CD4-positive, alpha-beta T cell treated with Interleukin-15 for 4 hours (primary cell): ENCODE data around the gene B4GALT5.
A peak's percentile ranks its signal among the peaks of the same experiment; 100 is the strongest.

ENCODE experiments used
- DNase-seq: peaks from one replicate; pipeline ENCODE4 v3.0.0-alpha.2; 2020; ENCODE audit warnings: low spot score

Gene B4GALT5

DNA sequence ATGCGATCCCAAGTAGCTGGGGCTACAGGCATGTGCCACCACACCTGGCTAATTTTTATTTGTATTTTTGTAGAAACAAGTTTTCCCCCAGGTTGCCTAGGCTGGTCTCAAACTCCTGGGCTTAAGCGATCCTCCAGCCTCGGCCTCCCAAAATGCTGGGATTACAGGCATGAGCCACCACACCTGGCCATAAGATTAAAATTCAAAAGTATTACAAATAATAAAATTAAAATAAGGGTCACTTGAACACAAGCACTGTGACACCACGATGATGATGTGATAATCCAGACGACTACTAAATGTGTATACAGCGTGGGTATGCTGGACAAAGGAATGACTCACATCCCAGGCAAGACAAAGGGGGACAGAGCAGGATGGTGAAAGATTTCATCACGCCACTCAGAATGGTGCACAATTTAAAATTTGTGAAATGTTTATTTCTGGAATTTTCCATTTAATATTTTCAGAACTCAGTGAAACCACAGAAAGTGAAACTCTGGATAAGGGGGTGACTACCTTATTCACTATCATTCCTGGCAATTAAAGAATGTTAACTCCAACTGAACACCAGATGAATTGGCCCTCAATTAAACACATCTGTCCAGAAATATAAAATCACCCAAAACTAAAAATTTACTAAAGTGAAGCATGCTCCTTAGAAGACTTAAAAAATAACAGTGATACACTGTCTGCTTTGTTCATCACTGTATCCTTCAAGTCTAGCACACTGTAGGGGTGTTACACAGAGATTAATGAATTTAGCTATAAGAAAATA, 13.1 kb downstream of the B4GALT5 start:
- no peak for DNase-seq

DNA sequence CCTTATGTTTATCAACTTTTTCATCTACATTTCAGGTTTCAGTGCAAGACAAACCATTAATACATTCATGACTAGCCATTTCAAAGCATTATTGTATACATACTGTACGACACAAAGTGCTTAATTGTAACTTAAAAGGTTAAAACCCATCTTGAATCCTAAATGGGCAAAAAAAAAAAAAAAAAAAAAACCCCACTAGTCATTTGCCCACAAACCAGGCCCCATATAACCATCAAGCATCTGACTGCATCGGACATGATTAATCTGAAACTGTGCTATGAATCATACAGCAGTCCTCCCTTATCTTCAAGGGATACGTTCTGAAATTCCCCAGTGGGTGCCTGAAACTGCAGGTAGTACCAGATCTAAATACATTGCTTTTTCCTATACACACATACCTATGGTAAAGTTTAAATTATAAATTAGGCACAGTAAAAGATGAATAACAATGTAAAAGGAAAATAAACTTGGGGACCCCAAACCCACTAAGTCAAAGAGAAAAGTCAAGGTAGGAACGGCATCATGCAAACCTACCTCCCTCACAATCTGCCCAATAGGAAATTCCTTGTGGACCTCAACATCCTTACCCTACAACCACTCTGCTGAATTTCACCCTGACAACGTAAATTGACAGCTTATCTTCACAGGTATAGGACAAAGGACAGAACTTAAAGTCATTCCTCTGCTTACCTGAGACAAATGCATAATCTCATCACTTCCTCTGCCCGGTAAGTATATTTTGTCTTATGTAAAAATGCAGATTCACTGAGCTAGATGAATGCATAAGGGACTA, 14.3 kb downstream of the B4GALT5 start:
- peak; percentile 66 for DNase-seq

DNA sequence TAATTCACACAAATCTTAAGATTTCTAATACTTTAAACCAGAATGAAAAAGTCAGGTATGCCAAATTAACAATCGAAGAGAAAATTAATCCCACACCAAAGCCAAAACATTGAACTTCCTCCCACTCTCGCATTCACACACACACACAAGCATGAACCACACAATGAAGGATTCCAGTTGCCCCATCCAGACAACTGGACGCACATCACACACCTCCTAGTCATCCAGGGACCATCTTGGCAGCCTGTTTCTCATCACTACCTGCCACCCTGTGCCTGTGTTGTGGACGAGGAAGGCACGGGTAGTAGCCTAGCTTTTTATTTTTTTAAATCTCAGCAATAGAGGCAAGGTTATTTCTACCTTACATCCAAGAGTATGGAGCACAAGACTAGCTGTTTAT, 15.2 kb downstream of the B4GALT5 start:
- no peak for DNase-seq

DNA sequence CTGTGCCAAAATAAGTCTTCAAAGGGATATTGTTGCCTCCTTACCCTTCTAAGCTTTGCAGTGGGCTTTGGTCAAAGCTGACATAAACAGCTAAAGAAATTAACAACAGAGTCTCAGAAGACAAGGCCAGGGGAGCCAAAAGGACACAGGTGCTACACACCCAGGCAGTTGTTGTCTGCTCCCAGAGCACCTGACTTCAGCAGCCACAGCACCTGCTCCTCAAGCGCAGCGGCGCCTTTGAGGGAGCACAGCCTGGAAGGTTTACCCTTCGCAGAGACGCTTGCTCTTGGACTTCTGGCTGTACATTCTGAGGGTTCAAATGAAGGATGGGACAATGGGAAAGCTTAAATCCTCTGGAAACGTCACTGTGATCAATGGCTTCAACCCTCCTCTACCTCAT, 16.6 kb downstream of the B4GALT5 start:
- no peak for DNase-seq

DNA sequence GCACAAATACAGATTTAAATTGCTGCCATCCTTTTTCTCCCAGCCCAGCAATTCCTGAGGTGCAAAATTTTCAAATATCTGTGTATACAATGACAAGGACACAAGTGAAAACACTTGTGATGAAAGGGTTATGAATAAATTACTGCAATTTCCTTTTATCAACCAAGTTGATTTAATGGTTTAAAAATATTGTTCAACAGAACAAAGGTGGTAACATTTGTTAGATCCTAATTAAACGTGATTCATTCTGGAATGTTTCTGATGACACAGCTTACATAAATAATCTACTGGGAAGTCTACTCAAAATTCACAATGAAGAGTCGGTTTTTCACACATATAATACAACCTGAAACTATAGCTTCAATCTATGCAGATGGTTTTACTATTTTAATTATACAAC, 17.1 kb downstream of the B4GALT5 start:
- DNase-seq: no peak

DNA sequence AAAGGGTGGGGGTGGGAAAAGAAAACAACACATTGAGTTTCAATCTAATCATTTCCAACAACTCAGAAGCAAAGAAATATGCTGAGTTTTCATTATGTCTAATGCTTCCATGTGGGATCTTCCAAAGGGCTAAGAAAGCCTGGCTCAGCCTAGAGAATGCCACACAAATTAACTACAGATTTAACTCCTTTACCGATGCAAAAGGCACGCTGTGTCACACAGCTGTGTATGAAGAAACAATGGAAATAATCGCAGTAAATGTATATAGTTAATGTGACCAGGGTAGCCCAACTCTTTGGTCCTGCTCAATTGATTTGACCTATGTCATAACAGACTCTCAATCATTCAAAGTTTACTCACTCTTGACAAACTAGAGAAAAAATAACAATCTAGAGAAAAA, 17.8 kb downstream of the B4GALT5 start:
- DNase-seq: no peak

DNA sequence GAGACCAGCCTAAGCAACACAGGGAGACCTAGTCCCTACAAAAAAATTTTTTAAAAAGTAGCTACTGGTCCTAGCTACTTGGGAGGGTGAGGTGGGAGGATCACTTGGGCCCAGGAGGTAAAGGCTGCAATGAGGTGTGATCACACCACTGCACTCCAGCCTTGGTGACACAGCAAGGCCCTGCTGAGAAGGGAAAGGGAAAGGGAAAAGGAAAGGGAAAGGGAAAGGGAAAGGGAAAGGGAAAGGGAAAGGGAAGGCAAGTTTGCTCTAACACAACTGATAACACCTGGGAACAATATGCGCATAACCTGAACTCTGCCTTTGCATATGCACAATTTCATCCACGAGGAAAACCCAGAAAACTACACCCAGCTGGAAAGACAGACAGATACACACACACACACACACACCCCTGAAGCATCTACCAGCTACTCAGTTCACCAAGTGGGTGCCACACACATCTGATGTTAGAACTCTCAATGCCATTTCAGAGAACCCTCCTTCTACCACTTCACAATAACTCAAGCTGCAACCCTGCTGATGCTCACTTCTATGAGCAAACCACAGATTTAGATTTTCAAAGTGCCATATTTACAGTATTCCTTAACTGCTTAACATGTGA, 19.1 kb downstream of the B4GALT5 start:
- peak; percentile 24 for DNase-seq

DNA sequence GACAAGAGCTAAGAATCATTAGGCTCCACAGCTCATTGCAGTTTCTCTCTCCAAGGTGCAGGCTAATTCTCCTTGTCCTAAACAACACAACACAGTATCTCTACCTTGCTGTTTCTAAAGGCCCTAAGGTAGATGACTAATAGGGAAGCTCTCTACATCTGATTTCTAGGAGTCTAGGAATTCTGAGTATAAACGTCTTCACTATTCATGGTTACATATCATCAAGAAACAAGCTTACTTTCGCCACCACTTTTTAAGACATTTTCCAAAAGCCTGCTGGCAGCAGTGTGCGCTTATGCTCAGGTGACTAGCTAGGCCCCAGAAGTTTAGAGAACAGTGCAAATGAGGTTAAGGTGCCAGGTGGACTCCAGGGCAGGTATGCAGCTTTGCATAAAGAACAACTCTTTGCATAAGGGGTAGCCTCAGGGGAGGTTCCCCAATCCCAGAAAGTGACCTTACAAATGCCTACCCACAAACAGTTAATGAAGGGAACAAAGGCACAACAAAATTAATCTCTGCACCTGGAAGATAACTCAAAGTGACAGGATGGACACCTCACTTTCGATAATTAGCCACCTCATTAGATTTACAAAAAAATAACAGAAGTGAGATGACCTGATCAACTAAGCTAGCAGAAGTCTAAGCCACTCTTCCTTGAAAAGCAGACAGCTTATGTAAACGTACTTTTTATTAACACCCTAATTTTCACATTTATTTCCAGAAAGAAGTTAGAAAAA, 20.1 kb downstream of the B4GALT5 start:
- no peak for DNase-seq

DNA sequence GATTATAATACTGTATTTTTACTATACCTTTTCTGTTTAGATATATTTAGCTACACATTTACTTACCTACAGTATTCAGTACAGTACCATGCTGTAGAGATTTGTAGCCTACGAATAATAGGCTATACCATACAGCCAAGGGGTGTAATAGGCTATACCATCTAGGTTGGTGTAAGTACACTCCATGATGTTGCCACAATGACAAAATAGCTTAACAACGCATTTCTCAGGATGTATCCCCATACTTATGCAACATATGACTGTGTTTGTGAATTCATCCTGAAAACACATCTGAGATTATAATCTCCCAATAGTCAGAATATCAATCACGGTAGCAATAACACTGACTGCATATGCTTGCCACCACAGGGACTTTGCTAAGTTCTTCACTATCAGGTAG, 20.7 kb downstream of the B4GALT5 start:
- no peak for DNase-seq

DNA sequence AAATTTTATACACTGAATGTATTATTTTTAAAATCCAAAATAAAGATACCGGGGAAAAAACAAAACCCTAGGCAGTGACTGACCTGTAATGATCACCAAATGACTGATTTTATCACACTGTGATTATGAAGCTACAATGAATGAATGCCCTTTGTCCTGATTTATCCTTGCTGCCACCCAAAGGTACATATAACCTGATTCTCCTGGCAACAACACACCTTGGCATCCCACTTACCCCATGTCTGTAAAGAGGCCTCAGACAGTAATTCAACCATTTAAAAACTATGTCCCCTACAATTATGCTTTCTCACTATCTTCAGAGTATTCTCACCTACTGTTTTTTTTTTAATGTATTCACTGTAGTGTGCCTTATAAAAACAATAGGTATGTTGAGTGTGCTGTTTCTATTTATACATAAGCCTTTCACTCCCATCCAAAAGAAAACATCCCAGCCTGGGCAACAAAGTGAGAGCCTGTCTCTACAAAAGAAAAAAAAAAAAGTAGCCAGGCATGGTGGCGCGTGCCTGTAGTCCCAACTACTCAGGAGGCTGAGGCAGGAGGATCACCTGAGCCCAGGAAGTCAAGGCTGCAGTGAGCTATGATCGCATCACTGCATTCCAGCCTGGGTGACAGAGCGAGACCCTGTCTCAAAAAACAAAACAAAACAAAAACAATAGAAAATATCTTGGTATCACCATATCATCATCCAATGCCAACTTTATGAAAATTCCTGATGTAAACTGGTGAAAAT, 21.7 kb downstream of the B4GALT5 start:
- no peak for DNase-seq

DNA sequence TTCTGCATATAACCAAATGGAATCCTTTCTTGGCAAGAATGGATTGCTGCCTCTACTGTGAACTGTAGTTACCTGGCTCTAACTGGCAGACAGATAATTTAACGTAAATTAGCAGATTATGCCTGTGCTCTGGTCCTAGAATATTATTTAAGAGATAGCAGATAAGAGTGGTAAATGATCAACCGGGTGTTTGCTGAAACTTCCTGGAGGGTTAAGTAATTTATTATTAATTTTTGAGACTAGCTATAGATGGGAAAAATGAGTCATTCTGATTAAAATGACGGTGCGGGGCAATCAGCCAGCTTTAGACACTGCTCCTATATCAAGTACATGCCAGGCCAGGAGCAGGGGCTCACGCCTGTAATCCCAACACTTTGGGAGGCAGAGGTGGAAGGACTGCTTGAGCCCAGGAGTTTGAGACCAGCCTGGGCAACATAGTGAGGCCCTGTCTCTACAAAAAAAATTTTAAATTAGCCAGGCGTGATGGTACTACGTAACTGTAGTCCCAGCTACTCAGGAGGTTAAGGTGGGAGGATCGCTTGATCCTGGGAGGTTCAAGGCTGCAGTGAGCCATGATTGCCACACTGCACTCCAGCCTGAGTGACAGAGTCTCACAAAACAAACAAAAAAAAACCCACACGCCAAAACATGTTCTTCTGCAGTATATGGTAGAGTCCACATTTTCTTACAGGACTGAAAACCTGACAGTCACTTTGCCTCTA, 22.6 kb downstream of the B4GALT5 start:
- no peak for DNase-seq

DNA sequence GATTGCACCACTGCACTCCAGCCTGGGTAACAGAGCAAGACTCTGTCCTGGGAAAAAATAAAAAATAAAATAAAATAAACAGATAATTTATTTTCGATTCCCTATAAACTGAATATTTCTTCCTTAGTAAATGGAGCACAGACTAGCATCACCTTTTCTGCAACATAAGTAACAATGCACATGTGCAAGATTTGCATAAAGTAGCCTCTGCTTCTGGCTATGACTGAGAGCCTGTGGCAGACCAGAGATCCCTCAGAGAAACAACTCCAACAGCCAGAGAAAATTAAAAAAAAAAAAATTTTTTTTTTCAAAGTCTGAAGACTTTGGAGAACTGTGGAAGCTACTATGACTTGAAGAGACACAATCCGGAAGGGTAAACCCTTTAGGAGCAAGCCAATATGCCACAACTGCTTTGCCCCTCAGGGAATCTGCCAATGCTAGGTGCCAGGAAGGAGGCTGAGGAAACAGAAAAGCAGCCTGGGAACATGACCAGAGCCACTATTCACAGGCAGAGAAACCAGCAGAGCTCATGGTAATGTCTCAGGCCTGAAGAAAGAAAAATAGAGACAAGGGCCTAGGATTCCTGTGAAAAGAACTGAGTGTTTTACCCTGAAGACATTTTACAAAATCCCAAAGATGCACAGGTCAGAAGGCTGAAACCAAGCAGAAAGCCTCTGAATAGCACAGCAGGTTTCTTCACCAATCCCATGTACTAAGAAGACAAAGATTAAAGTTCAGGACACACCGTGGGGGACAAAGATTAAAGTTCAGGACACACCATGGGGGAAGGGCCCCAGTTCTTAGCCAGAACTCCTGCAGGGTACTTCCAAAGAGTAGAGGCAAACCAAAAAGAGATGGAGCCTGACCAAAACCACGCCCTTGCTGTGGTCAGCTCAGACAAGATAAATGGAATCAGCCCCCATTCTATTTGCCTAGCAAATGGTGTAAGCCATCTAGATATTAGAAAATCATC, 25.8 kb downstream of the B4GALT5 start:
- DNase-seq: no peak

DNA sequence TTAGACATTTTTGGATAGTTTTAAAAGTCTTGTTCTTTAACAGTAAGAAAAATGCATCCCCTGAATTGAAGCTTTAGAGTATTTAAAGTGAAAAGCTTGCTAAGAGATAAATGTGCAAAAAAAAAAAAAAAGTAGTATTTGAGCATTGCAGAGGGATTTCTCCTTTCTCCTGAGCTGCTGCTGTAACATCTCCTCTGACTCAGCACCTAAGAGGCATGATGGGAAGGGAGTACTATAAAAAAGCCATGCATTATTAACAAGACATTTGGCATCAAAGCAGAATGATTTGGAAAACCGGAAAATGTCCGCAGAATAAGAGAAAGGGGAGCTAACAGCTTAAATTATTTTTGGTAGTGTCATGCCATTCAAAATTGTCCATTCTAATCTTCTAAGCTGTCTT, 27.9 kb downstream of the B4GALT5 start:
- no peak for DNase-seq

DNA sequence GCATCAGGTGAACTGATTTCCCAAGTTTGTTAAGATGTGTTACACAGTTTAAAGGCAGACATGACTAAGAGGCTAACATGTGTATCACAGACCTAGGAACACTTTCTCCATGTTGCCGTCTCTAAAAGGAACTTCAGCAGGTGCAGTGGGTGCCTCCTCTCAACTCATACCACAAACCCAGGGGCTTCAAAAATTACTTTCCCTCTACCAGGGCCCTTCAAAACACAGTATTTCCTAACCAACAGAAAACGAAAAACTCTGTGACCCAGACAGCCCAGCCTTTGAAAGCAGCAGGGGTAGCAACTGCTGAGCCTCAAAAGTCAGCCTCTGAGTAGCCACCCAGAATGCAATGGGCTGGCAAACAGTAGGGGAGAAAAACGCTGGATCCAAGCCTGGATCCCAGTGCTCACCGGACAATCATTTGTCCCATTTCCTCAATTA, 28.5 kb downstream of the B4GALT5 start:
- no peak for DNase-seq

DNA sequence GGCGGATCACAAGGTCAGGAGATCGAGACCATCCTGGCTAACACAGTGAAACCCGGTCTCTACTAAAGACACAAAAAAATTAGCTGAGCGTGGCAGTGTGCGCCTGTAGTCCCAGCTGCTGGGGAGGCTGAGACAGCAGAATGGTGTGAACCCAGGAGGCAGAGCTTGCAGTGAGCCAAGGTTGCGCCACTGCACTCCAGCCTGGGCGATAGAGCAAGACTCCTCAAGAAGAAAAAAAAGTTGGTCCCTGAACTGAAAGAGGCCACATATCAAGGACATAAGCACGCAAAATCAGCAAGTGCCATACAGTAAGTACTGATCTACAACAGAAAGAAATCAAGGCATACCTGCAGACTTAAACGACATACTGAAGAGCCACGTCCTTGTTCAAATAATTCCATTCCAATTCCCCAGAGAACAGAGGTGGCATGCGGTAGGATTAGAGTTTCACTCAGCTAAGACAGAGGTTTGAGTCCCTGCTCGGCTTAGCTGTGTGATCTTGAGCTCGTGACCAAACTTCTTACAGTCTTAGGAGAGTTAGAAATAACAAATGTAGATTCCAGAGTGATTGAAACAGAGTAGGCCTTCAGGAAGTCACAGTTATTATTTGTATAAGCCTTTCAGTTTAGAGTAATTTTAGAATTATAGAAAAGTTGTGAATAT, 29.2 kb downstream of the B4GALT5 start:
- DNase-seq: no peak

DNA sequence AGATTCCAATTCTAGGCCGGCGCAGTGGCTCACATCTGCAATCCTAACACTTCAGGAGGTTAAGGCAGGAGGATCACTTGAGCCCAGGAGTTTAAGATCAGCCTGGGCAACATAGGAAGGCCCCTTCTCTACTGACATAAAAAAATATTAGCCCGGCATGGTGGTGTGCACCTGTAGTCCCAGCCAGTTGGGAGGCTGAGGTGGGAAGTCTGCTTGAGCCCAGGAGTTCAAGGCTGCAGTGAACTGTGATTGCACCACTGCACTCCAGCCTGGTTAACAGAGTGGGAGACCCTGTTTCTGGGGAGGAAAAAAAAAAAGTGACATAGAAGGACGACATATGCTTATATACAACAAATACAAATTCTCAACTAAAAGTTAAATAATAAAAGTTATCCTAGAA, 30.9 kb downstream of the B4GALT5 start:
- DNase-seq: no peak

DNA sequence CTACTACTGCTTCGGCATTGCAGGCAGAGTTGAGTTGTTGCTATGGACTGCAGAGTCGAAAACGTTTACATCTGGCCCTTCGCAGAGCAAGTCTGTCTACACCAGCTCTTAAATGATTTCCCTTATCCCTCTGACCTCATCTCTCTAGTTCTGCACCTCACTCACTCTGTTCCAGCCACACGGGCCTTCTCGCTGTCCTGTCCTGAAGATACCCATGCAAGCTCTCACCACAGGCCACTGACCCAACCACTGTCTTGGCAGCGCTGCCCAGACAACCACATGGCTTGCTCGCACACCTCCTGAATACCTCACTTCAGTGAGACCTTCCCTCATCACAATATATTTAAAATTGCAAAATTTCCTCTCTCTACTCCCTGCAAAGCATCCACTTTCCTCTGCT, 31.4 kb downstream of the B4GALT5 start:
- no peak for DNase-seq

DNA sequence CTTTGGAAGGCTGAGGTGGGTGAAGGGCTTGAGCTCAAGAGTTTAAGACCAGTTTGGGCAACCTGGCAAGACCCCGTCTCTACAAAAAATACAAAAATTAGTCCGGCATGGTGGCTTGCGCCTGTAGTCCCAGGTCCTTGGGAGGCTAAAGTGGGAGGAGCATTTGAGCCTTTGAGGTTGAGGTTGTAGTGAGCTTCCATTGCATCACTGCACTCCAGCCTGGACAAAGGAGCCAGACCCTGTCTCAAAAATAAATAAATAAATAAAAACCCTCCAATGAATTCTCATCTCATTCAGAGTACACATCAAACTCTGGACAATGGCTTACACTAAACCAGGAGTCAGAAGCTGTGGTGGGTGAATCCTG, 31.8 kb downstream of the B4GALT5 start:
- DNase-seq: no peak

DNA sequence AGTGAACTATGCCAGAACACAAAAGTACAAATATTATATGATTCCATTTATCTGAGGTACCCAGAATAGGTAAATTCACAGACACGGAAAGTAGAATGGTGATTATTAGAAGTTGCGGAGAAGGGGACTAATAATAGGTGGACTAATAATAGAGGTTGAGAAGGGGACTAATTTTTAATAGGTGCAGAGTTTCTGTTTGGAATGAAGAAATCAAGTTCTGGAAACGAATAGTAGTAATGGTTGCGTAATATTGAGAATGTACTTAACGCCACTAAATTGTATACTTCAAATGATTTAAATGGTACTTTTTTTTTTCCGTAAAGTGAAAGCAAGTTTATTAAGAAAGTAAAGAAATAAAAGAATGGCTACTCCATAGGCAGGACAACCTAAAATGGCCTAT, 33.2 kb downstream of the B4GALT5 start:
- no peak for DNase-seq
